GM11168 (cell line): ENCODE measurements around the gene CERS6.

Experiments used
- in situ Hi-C: fragments of 300-500 bp; cut with MboI; formaldehyde crosslinking; loops from one replicate; pipeline ENCODE4 v1.12.0; 2022; ENCODE audit warnings: low sequenced_read_pairs; ENCODE audit not compliant: unreplicated experiment

CERS6 gene

GRCh38 chr2:168801961-168802858 is 346.1 kb downstream of the CERS6 start, which contains the start of gene NOSTRIN:
Gene NOSTRIN, plus strand, starts transcription at chr2:168802637. Its CDS starts 10 bp downstream, at chr2:168802647.
- in situ Hi-C loops = no loop called here

GRCh38 chr2:168802859-168803725 is 347.0 kb downstream of the CERS6 start:
- in situ Hi-C loops = no loop called here

- in situ Hi-C loops = no loop called here
Observed at GRCh38 chr2:168804214-168804613, 348.1 kb downstream of the CERS6 start.

GRCh38 chr2:168805615-168806014 is 349.5 kb downstream of the CERS6 start:
- in situ Hi-C loops = no loop called here

- in situ Hi-C loops = no loop called here
Observed at GRCh38 chr2:168809537-168809936, 353.5 kb downstream of the CERS6 start.

GRCh38 chr2:168810235-168810634 is 354.2 kb downstream of the CERS6 start:
- in situ Hi-C loops = no loop called here

GRCh38 chr2:168811696-168812095 is 355.6 kb downstream of the CERS6 start:
- in situ Hi-C loops = no loop called here

- in situ Hi-C loops = no loop called here
Observed at GRCh38 chr2:168814046-168814445, 358.0 kb downstream of the CERS6 start.

GRCh38 chr2:168814939-168815907 is 359.2 kb downstream of the CERS6 start:
- in situ Hi-C loops = no loop called here

GRCh38 chr2:168816369-168816768 is 360.3 kb downstream of the CERS6 start:
- in situ Hi-C loops = no loop called here

GRCh38 chr2:168819050-168819715 is 363.1 kb downstream of the CERS6 start:
- in situ Hi-C loops = no loop called here

GRCh38 chr2:168819829-168820489 is 363.9 kb downstream of the CERS6 start:
- in situ Hi-C loops = no loop called here

GRCh38 chr2:168821577-168821976 is 365.5 kb downstream of the CERS6 start:
- in situ Hi-C loops = no loop called here

- in situ Hi-C loops = no loop called here
Observed at GRCh38 chr2:168821992-168822391, 365.9 kb downstream of the CERS6 start.
